SK-N-SH treated with all-trans-retinoic acid at 6 μM for 48 hours (cell line): ENCODE data around the gene DHX38.

Experiments
- ATAC-seq: fragments of 200-7000 bp; cut with Tn5 transposase; 3 replicates; pipeline ENCODE4 v1.9.1; 2020; ENCODE audit warnings: mild to moderate bottlenecking, moderate library complexity
- ARNTL ChIP-seq: fragments of 450-650 bp; formaldehyde crosslinking; IDR thresholded peaks from 2 replicates; pipeline ENCODE4 v1.5.0; 2020; ENCODE audit warnings: low read depth, mild to moderate bottlenecking, moderate library complexity, borderline replicate concordance
- BACH2 ChIP-seq: fragments of 250-450 bp; sonication (Bioruptor Pico); IDR thresholded peaks from 2 replicates; pipeline ENCODE4 v1.9.0; 2021; ENCODE audit warnings: mild to moderate bottlenecking, borderline replicate concordance
- CREB5 ChIP-seq: fragments of 250-450 bp; sonication (Bioruptor Pico); IDR thresholded peaks from 2 replicates; pipeline ENCODE4 v1.5.1; 2020; ENCODE audit warnings: low read depth, mild to moderate bottlenecking, moderate library complexity
- CSDC2 ChIP-seq: fragments of 250-450 bp; sonication (Bioruptor Pico); IDR thresholded peaks from 2 replicates; pipeline ENCODE4 v1.5.0; 2020; ENCODE audit warnings: mild to moderate bottlenecking, moderate library complexity
- CSRNP3 ChIP-seq: fragments of 250-450 bp; sonication (Bioruptor Pico); IDR thresholded peaks from 2 replicates; pipeline ENCODE4 v1.5.1; 2021; ENCODE audit warnings: mild to moderate bottlenecking, moderate library complexity
- ESRRG ChIP-seq: fragments of 250-450 bp; sonication (Bioruptor Pico); IDR thresholded peaks from 2 replicates; pipeline ENCODE4 v1.6.1; 2021; ENCODE audit warnings: mild to moderate bottlenecking
- GLIS3 ChIP-seq: fragments of 250-450 bp; sonication (Bioruptor Pico); IDR thresholded peaks from 2 replicates; pipeline ENCODE4 v1.5.0; 2020; ENCODE audit warnings: mild to moderate bottlenecking, moderate library complexity
- ISL1 ChIP-seq: fragments of 250-450 bp; sonication (Bioruptor Pico); IDR thresholded peaks from 2 replicates; pipeline ENCODE4 v2.1.2; 2022; ENCODE audit warnings: mild to moderate bottlenecking, moderate library complexity
- OSR1 ChIP-seq: fragments of 250-450 bp; sonication (Bioruptor Pico); IDR thresholded peaks from 2 replicates; pipeline ENCODE4 v1.8.0; 2022; ENCODE audit warnings: moderate library complexity, mild to moderate bottlenecking, inconsistent platforms
- PATZ1 ChIP-seq: fragments of 250-450 bp; sonication (Bioruptor Pico); IDR thresholded peaks from 2 replicates; pipeline ENCODE4 v1.8.0; 2020; ENCODE audit warnings: mild to moderate bottlenecking, moderate library complexity, borderline replicate concordance
- PPARA ChIP-seq: fragments of 250-450 bp; sonication (Bioruptor Pico); IDR thresholded peaks from 2 replicates; pipeline ENCODE4 v1.5.0; 2020; ENCODE audit warnings: mild to moderate bottlenecking, borderline replicate concordance
- RARB ChIP-seq: fragments of 250-450 bp; sonication (Bioruptor Pico); IDR thresholded peaks from 2 replicates; pipeline ENCODE4 v1.8.0; 2021; ENCODE audit warnings: mild to moderate bottlenecking, moderate library complexity
- SNAI2 ChIP-seq: fragments of 250-450 bp; sonication (Bioruptor Pico); IDR thresholded peaks from 2 replicates; pipeline ENCODE4 v1.5.0; 2020; ENCODE audit warnings: mild to moderate bottlenecking, moderate library complexity
- TCF4 ChIP-seq: fragments of 250-450 bp; sonication (Bioruptor Pico); IDR thresholded peaks from 2 replicates; pipeline ENCODE4 v1.8.0; 2021; ENCODE audit warnings: mild to moderate bottlenecking, moderate library complexity, borderline replicate concordance
- TOX ChIP-seq: fragments of 250-450 bp; sonication (Bioruptor Pico); IDR thresholded peaks from 2 replicates; pipeline ENCODE4 v1.8.0; 2021; ENCODE audit warnings: mild to moderate bottlenecking, moderate library complexity, borderline replicate concordance
- TSHZ2 ChIP-seq: fragments of 250-450 bp; sonication (Bioruptor Pico); IDR thresholded peaks from 2 replicates; pipeline ENCODE4 v1.5.0; 2020; ENCODE audit warnings: mild to moderate bottlenecking, moderate library complexity
- ZC3H10 ChIP-seq: fragments of 250-450 bp; sonication (Bioruptor Pico); IDR thresholded peaks from 2 replicates; pipeline ENCODE4 v1.5.1; 2021; ENCODE audit warnings: mild to moderate bottlenecking, moderate library complexity
- ZFP3 ChIP-seq: fragments of 250-450 bp; sonication (Bioruptor Pico); IDR thresholded peaks from 2 replicates; pipeline ENCODE4 v1.5.0; 2020; ENCODE audit warnings: mild to moderate bottlenecking, moderate library complexity
- ZFP30 ChIP-seq: fragments of 450-650 bp; formaldehyde crosslinking; IDR thresholded peaks from 2 replicates; pipeline ENCODE4 v1.5.0; 2022; ENCODE audit warnings: mild to moderate bottlenecking, moderate library complexity
- ZNF70 ChIP-seq: fragments of 450-650 bp; formaldehyde crosslinking; IDR thresholded peaks from 2 replicates; pipeline ENCODE4 v1.5.0; 2020; ENCODE audit warnings: mild to moderate bottlenecking, moderate library complexity
- ZNF8 ChIP-seq: fragments of 450-650 bp; formaldehyde crosslinking; IDR thresholded peaks from 2 replicates; pipeline ENCODE4 v1.5.0; 2020; ENCODE audit warnings: mild to moderate bottlenecking, moderate library complexity

The DHX38 gene

DNA sequence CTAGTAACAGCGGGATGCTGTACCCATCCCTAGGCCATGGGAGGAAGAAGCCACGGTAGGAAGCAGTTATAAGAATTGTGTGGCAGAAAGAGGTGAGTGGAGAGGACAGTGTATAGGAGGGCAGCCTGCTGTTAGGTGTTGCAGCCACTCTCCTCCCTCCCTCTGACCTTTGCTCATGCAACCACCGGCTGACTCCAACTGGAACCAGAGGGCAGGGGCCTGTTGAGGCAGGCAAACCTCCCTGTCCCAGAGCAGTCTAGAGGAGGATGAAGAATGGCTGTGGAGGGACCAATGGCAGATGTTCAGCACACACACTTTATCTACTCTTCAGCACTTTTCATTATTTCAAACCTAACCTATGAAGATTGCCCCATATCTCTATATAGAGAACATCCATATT is 2.4 kb upstream of the DHX38 start:
- no peak for ATAC-seq
- peak; percentile 87 for TF ChIP-seq ZNF70 (CRISPR knock-in tag)
- TF ChIP-seq ZNF8 (CRISPR knock-in tag) = no peak
- no peak for TF ChIP-seq CSRNP3
- no peak for TF ChIP-seq CREB5 (CRISPR knock-in tag)
- no peak for TF ChIP-seq RARB
- TF ChIP-seq, all 23 proteins: peak for 1

DNA sequence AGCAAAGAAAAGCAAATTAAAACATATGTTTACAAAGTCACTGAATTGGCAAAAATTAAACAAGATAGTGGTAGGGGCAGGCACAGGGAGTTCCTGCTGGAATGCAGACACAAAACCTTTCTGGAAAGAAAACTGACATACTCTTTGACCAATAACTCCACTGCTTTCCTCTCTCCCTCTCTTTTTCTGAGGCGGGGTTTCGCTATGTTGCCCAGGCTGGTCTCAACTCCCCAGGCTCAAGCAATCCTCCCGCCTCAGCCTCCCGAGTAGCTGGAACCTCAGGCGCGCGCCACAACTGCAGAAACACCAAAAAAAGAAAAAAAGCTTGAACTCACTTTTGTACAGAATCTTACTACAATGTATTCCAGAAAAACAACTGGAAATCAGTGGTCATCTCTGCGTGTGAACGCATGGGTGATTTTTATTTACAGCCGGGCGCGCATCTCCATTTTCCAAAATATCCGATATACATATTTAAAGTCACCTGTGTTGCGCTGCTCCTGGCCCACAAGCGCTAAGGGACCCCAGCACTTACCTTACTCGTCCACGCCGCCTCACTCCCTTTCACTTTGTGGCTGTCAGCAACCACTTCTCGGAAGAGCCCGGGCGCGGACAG is 707 bp upstream of the DHX38 start:
- TF ChIP-seq ESRRG (CRISPR knock-in tag) (no peak), PATZ1 (CRISPR knock-in tag) (no peak), CSDC2 (CRISPR knock-in tag) (no peak), TSHZ2 (CRISPR knock-in tag) (no peak), ZFP30 (no peak), SNAI2 (CRISPR knock-in tag) (no peak), BACH2 (CRISPR knock-in tag) (no peak), CREB5 (CRISPR knock-in tag) (no peak), GLIS3 (CRISPR knock-in tag) (no peak), PPARA (CRISPR knock-in tag) (no peak), ZFP3 (CRISPR knock-in tag) (no peak), ZC3H10 (CRISPR knock-in tag) (no peak), ARNTL (CRISPR knock-in tag) (no peak), OSR1 (CRISPR knock-in tag) (no peak), CSRNP3 (no peak), ZNF70 (CRISPR knock-in tag) (no peak), TCF4 (CRISPR knock-in tag) (no peak), ZNF8 (CRISPR knock-in tag) (no peak)
- peak; percentile 69 for ATAC-seq

- ATAC-seq = peak; percentile 12
- TF ChIP-seq CSRNP3 (no peak), RARB (no peak), CSDC2 (CRISPR knock-in tag) (no peak), TOX (CRISPR knock-in tag) (no peak), ISL1 (no peak), ZFP30 (no peak), GLIS3 (CRISPR knock-in tag) (no peak), ZNF8 (CRISPR knock-in tag) (no peak), PPARA (CRISPR knock-in tag) (no peak), TSHZ2 (CRISPR knock-in tag) (no peak), CREB5 (CRISPR knock-in tag) (no peak)
These were observed 591 bp downstream of the DHX38 start for GRCh38 chr16:72094266-72094610.
